ENCODE results near the gene PTPN5. TPM values are rescaled to one million over a fixed set of nuclear protein-coding genes. Genes with fewer than 3 reads are reported as not detected.

The PTPN5 gene
- total RNA-seq, 1 donor: not detected

- no peak overlapping the region for H3K4me2 ChIP-seq (ENCODE audit: insufficient read depth, low read length)
- no peaks in the 10 kb centered on the region for H3K4me1 ChIP-seq (ENCODE audit: insufficient read depth, low read length)
- no peaks in the 10 kb centered on the region for H3K9me3 ChIP-seq (ENCODE audit: low read depth, low read length)
- no peak overlapping the region for H3K4me3 ChIP-seq (ENCODE audit: insufficient read depth, low read length)
- no peaks in the 10 kb centered on the region for H3K79me2 ChIP-seq (ENCODE audit: insufficient read depth, low read length)
- no peaks in the 10 kb centered on the region for H3K36me3 ChIP-seq (ENCODE audit: insufficient read depth, low read length)
- no peak for DNase-seq (ENCODE audit: insufficient read length, low spot score, missing footprints)
- no peak overlapping the region for H3K27ac ChIP-seq (ENCODE audit: low read depth, low read length)
- peaks cover 2% of the 10 kb centered on the region for H3K27me3 ChIP-seq (ENCODE audit: insufficient read depth, low read length)
- no peak overlapping the region for H2AFZ ChIP-seq (ENCODE audit: low read length)
- no peaks in the 10 kb centered on the region for H4K20me1 ChIP-seq (ENCODE audit: insufficient read depth, low read length)
- no peak for TF ChIP-seq CTCF (IDR thresholded peaks at IDR 0.05; ENCODE audit: extremely low read depth, low read depth, low read length)
Measured at GRCh38 chr11:18778468-18778867, 13.1 kb downstream of the PTPN5 start.

GRCh38 chr11:18776324-18776723 lies 15.3 kb downstream of the PTPN5 start:
- H4K20me1 ChIP-seq (ENCODE audit: insufficient read depth, low read length): no peaks in the 10 kb centered on the region
- no peak overlapping the region for H3K4me2 ChIP-seq (ENCODE audit: insufficient read depth, low read length)
- no peak overlapping the region for H3K4me3 ChIP-seq (ENCODE audit: insufficient read depth, low read length)
- DNase-seq (ENCODE audit: insufficient read length, low spot score, missing footprints): no peak
- no peaks in the 10 kb centered on the region for H3K9me3 ChIP-seq (ENCODE audit: low read depth, low read length)
- H3K27ac ChIP-seq (ENCODE audit: low read depth, low read length): no peak overlapping the region
- peaks cover 8% of the 10 kb centered on the region for H3K27me3 ChIP-seq (ENCODE audit: insufficient read depth, low read length)
- H3K4me1 ChIP-seq (ENCODE audit: insufficient read depth, low read length): no peaks in the 10 kb centered on the region
- no peaks in the 10 kb centered on the region for H3K79me2 ChIP-seq (ENCODE audit: insufficient read depth, low read length)
- no peaks in the 10 kb centered on the region for H3K36me3 ChIP-seq (ENCODE audit: insufficient read depth, low read length)
- H2AFZ ChIP-seq (ENCODE audit: low read length): no peak overlapping the region
- no peak for TF ChIP-seq CTCF (IDR thresholded peaks at IDR 0.05; ENCODE audit: extremely low read depth, low read depth, low read length)

DNA sequence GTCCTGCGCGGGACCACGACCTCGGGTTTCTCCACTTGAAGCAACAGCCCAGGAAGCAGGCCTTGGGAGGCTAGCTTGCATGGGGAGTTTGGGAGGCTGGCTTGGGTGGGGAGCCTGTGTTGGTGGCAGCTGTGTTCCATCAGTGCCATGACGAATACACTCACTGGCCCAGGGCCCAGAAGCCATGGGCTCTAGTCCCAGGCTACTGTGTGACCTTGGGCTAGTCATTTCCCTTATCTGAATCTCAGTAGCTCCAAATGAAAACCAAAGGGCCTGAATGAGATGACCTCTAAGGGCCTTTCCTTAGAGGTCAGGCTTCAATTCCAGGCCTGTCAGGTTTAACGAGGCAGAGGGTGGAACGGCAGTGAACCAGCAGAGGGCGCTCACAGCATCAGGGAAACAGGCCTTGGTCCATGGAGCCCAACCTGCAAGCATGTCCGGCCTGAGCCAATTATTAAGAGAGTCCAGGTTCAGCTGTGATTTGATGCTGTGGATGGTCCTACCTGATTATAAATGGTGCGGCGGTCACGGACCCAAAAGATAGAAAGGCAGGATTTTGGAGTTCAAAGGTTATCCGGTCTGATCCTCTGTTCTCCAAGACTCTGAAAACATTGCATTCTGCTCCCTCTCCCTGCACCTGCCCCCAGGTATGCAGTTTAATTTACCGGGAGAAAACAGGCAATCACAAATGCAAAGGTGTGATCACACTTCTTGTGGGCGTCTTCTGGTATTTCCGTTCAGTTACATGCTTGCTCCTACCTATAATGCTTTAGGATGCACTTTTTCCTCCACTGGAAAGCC lies 15.9 kb downstream of the PTPN5 start:
- H2AFZ ChIP-seq (ENCODE audit: low read length): no peak overlapping the region
- DNase-seq (ENCODE audit: insufficient read length, low spot score, missing footprints): no peak
- TF ChIP-seq CTCF (IDR thresholded peaks at IDR 0.05; ENCODE audit: extremely low read depth, low read depth, low read length): peak; percentile 83

GRCh38 chr11:18774801-18775200 lies 16.8 kb downstream of the PTPN5 start:
- peaks cover 10% of the 10 kb centered on the region for H3K27me3 ChIP-seq (ENCODE audit: insufficient read depth, low read length)
- H3K4me3 ChIP-seq (ENCODE audit: insufficient read depth, low read length): no peak overlapping the region
- H3K36me3 ChIP-seq (ENCODE audit: insufficient read depth, low read length): no peaks in the 10 kb centered on the region
- H3K9me3 ChIP-seq (ENCODE audit: low read depth, low read length): no peaks in the 10 kb centered on the region
- no peaks in the 10 kb centered on the region for H3K79me2 ChIP-seq (ENCODE audit: insufficient read depth, low read length)
- no peak overlapping the region for H2AFZ ChIP-seq (ENCODE audit: low read length)
- H3K27ac ChIP-seq (ENCODE audit: low read depth, low read length): no peak overlapping the region
- no peak for TF ChIP-seq CTCF (IDR thresholded peaks at IDR 0.05; ENCODE audit: extremely low read depth, low read depth, low read length)
- H3K4me2 ChIP-seq (ENCODE audit: insufficient read depth, low read length): no peak overlapping the region
- DNase-seq (ENCODE audit: insufficient read length, low spot score, missing footprints): no peak
- no peaks in the 10 kb centered on the region for H3K4me1 ChIP-seq (ENCODE audit: insufficient read depth, low read length)
- no peaks in the 10 kb centered on the region for H4K20me1 ChIP-seq (ENCODE audit: insufficient read depth, low read length)

More for the DNA sequence above, 15.9 kb downstream of the PTPN5 start:
- H3K27me3 ChIP-seq (ENCODE audit: insufficient read depth, low read length): peaks cover 10% of the 10 kb centered on the region
- no peaks in the 10 kb centered on the region for H3K79me2 ChIP-seq (ENCODE audit: insufficient read depth, low read length)
- H3K27ac ChIP-seq (ENCODE audit: low read depth, low read length): no peak overlapping the region
- H4K20me1 ChIP-seq (ENCODE audit: insufficient read depth, low read length): no peaks in the 10 kb centered on the region
- H3K4me3 ChIP-seq (ENCODE audit: insufficient read depth, low read length): no peak overlapping the region
- H3K4me2 ChIP-seq (ENCODE audit: insufficient read depth, low read length): no peak overlapping the region
- no peaks in the 10 kb centered on the region for H3K9me3 ChIP-seq (ENCODE audit: low read depth, low read length)
- H3K4me1 ChIP-seq (ENCODE audit: insufficient read depth, low read length): no peaks in the 10 kb centered on the region
- H3K36me3 ChIP-seq (ENCODE audit: insufficient read depth, low read length): no peaks in the 10 kb centered on the region

All from osteoblast (primary cell).